Panc1 (cell line): ENCODE measurements around the gene GPC2.
"Not testable (repeated sequence)": the region's sequence is repeated elsewhere in the genome, so short reads cannot be mapped to it uniquely, and the experiment has no call there.

ENCODE experiments used
- CTCF ChIP-seq: fragments of 450-650 bp; IDR thresholded peaks from 2 replicates; pipeline ENCODE4 v1.5.1; 2017; ENCODE audit warnings: mild to moderate bottlenecking
- POLR2AphosphoS5 ChIP-seq: IDR thresholded peaks from 2 replicates; pipeline ENCODE4 v1.6.1; 2012; ENCODE audit warnings: mild to moderate bottlenecking, low read depth, low read length, moderate library complexity
- TCF7L2 ChIP-seq: IDR thresholded peaks from 2 replicates; pipeline ENCODE4 v1.6.1; 2011; ENCODE audit warnings: mild to moderate bottlenecking, low read depth, low read length, inconsistent platforms

- TF ChIP-seq CTCF, POLR2AphosphoS5, TCF7L2: not testable (repeated sequence)
Measured at GRCh38 chr7:100182616-100183015, 5.4 kb upstream of the GPC2 start.
